BLaER1 (cell line): ENCODE measurements around the gene ADAM23.

Source experiments
- H3K27ac ChIP-seq: shearing (Covaris generic); formaldehyde crosslinking; 2 replicates; pipeline ENCODE4 v1.8.1; 2022
- H3K27me3 ChIP-seq: shearing (Covaris generic); formaldehyde crosslinking; 2 replicates; pipeline ENCODE4 v1.8.1; 2022
- H3K36me3 ChIP-seq: shearing (Covaris generic); formaldehyde crosslinking; 2 replicates; pipeline ENCODE4 v1.8.1; 2022
- H3K4me1 ChIP-seq: shearing (Covaris generic); formaldehyde crosslinking; 2 replicates; pipeline ENCODE4 v1.8.1; 2022
- H3K4me2 ChIP-seq: shearing (Covaris generic); formaldehyde crosslinking; 2 replicates; pipeline ENCODE4 v1.8.1; 2022
- H3K4me3 ChIP-seq: shearing (Covaris generic); formaldehyde crosslinking; 2 replicates; pipeline ENCODE4 v1.8.1; 2022
- H3K9ac ChIP-seq: shearing (Covaris generic); formaldehyde crosslinking; 2 replicates; pipeline ENCODE4 v1.8.1; 2022
- H3K9me3 ChIP-seq: shearing (Covaris generic); formaldehyde crosslinking; 2 replicates; pipeline ENCODE4 v1.8.1; 2022
- H4K20me1 ChIP-seq: shearing (Covaris generic); formaldehyde crosslinking; 2 replicates; pipeline ENCODE4 v1.8.1; 2022
- Cebpa-rat ChIP-seq: shearing (Covaris generic); IDR thresholded peaks from 2 replicates; pipeline ENCODE4 v1.8.1; 2022

The ADAM23 gene

GRCh38 chr2:206464597-206464996, 21.3 kb downstream of the ADAM23 start:
- Histone ChIP-seq H3K4me3 (no peak overlapping the region), H3K27me3 (no peaks in the 10 kb centered on the region), H3K4me1 (peaks cover 17% of the 10 kb centered on the region), H3K27ac (no peak overlapping the region), H3K36me3 (no peaks in the 10 kb centered on the region), H4K20me1 (no peaks in the 10 kb centered on the region), H3K9me3 (peaks cover 9% of the 10 kb centered on the region; the same call in 1 of the 2 replicates), H3K9ac (no peak overlapping the region), H3K4me2 (no peak overlapping the region)
- TF ChIP-seq Cebpa-rat = no peak

- no peak overlapping the region for H3K27ac ChIP-seq
- H3K27me3 ChIP-seq = no peaks in the 10 kb centered on the region
- H3K4me1 ChIP-seq = no peaks in the 10 kb centered on the region
- H3K9me3 ChIP-seq = peaks cover 9% of the 10 kb centered on the region; the same call in 1 of the 2 replicates
- H3K4me3 ChIP-seq = no peak overlapping the region
- no peak overlapping the region for H3K9ac ChIP-seq
- TF ChIP-seq Cebpa-rat = no peak
- H3K36me3 ChIP-seq = no peaks in the 10 kb centered on the region
- no peak overlapping the region for H3K4me2 ChIP-seq
- H4K20me1 ChIP-seq = no peaks in the 10 kb centered on the region
These were observed 28.3 kb downstream of the ADAM23 start for GRCh38 chr2:206471524-206472062.

GRCh38 chr2:206472094-206472493, 28.8 kb downstream of the ADAM23 start:
- TF ChIP-seq Cebpa-rat = no peak
- H3K9me3 ChIP-seq = peaks cover 9% of the 10 kb centered on the region; the same call in 1 of the 2 replicates
- no peak overlapping the region for H3K27ac ChIP-seq
- no peaks in the 10 kb centered on the region for H4K20me1 ChIP-seq
- no peaks in the 10 kb centered on the region for H3K36me3 ChIP-seq
- H3K4me1 ChIP-seq = no peaks in the 10 kb centered on the region
- H3K4me3 ChIP-seq = no peak overlapping the region
- H3K4me2 ChIP-seq = no peak overlapping the region
- H3K9ac ChIP-seq = no peak overlapping the region
- H3K27me3 ChIP-seq = no peaks in the 10 kb centered on the region

GRCh38 chr2:206474099-206474498, 30.8 kb downstream of the ADAM23 start:
- TF ChIP-seq Cebpa-rat = no peak
- Histone ChIP-seq H3K4me2 (no peak overlapping the region), H3K4me3 (no peak overlapping the region), H3K36me3 (no peaks in the 10 kb centered on the region), H3K9me3 (no peaks in the 10 kb centered on the region), H3K27ac (no peak overlapping the region), H4K20me1 (no peaks in the 10 kb centered on the region), H3K9ac (no peak overlapping the region), H3K27me3 (no peaks in the 10 kb centered on the region), H3K4me1 (no peaks in the 10 kb centered on the region)

GRCh38 chr2:206477296-206477695, 34.0 kb downstream of the ADAM23 start:
- Histone ChIP-seq H3K4me2 (no peak overlapping the region), H3K9ac (no peak overlapping the region), H3K4me1 (no peaks in the 10 kb centered on the region), H4K20me1 (no peaks in the 10 kb centered on the region), H3K4me3 (no peak overlapping the region), H3K27ac (no peak overlapping the region), H3K27me3 (no peaks in the 10 kb centered on the region), H3K9me3 (no peaks in the 10 kb centered on the region), H3K36me3 (no peaks in the 10 kb centered on the region)
- TF ChIP-seq Cebpa-rat = no peak

GRCh38 chr2:206478340-206478739, 35.0 kb downstream of the ADAM23 start:
- Histone ChIP-seq H3K27ac (no peak overlapping the region), H3K4me3 (no peak overlapping the region), H3K4me1 (no peaks in the 10 kb centered on the region), H3K36me3 (no peaks in the 10 kb centered on the region), H3K4me2 (no peak overlapping the region), H3K27me3 (no peaks in the 10 kb centered on the region), H3K9me3 (no peaks in the 10 kb centered on the region), H3K9ac (no peak overlapping the region), H4K20me1 (no peaks in the 10 kb centered on the region)
- TF ChIP-seq Cebpa-rat = no peak

GRCh38 chr2:206480161-206480560, 36.8 kb downstream of the ADAM23 start:
- no peak for TF ChIP-seq Cebpa-rat
- Histone ChIP-seq H3K4me2 (no peak overlapping the region), H3K9ac (no peak overlapping the region), H4K20me1 (no peaks in the 10 kb centered on the region), H3K4me1 (no peaks in the 10 kb centered on the region), H3K27ac (no peak overlapping the region), H3K36me3 (no peaks in the 10 kb centered on the region), H3K4me3 (no peak overlapping the region), H3K27me3 (no peaks in the 10 kb centered on the region), H3K9me3 (peaks cover 8% of the 10 kb centered on the region; the same call in 1 of the 2 replicates)

- TF ChIP-seq Cebpa-rat = no peak
- Histone ChIP-seq H3K9ac (no peak overlapping the region), H3K4me1 (no peaks in the 10 kb centered on the region), H3K4me2 (no peak overlapping the region), H3K9me3 (peaks cover 10% of the 10 kb centered on the region; the same call in 1 of the 2 replicates), H3K4me3 (no peak overlapping the region), H4K20me1 (no peaks in the 10 kb centered on the region), H3K36me3 (no peaks in the 10 kb centered on the region), H3K27ac (no peak overlapping the region), H3K27me3 (no peaks in the 10 kb centered on the region)
These were observed 37.3 kb downstream of the ADAM23 start for GRCh38 chr2:206480620-206481019.

- Histone ChIP-seq H3K4me1 (no peaks in the 10 kb centered on the region), H3K27me3 (no peaks in the 10 kb centered on the region), H3K36me3 (no peaks in the 10 kb centered on the region), H3K4me2 (no peak overlapping the region), H3K9me3 (peaks cover 10% of the 10 kb centered on the region; the same call in 1 of the 2 replicates), H3K27ac (no peak overlapping the region), H4K20me1 (no peaks in the 10 kb centered on the region), H3K9ac (no peak overlapping the region), H3K4me3 (no peak overlapping the region)
- TF ChIP-seq Cebpa-rat = no peak
These were observed 37.7 kb downstream of the ADAM23 start for GRCh38 chr2:206481056-206481455.

GRCh38 chr2:206482123-206482522, 38.8 kb downstream of the ADAM23 start:
- peaks cover 10% of the 10 kb centered on the region; the same call in 1 of the 2 replicates for H3K9me3 ChIP-seq
- no peak overlapping the region for H3K4me3 ChIP-seq
- TF ChIP-seq Cebpa-rat = no peak
- H3K4me1 ChIP-seq = no peaks in the 10 kb centered on the region
- H3K27me3 ChIP-seq = no peaks in the 10 kb centered on the region
- H4K20me1 ChIP-seq = no peaks in the 10 kb centered on the region
- H3K9ac ChIP-seq = no peak overlapping the region
- no peak overlapping the region for H3K27ac ChIP-seq
- no peaks in the 10 kb centered on the region for H3K36me3 ChIP-seq
- H3K4me2 ChIP-seq = no peak overlapping the region

GRCh38 chr2:206482633-206483032, 39.3 kb downstream of the ADAM23 start:
- TF ChIP-seq Cebpa-rat = no peak
- Histone ChIP-seq H3K36me3 (no peaks in the 10 kb centered on the region), H4K20me1 (no peaks in the 10 kb centered on the region), H3K27me3 (no peaks in the 10 kb centered on the region), H3K4me1 (no peaks in the 10 kb centered on the region), H3K4me3 (no peak overlapping the region), H3K27ac (no peak overlapping the region), H3K9me3 (peaks cover 10% of the 10 kb centered on the region; the same call in 1 of the 2 replicates), H3K9ac (no peak overlapping the region), H3K4me2 (no peak overlapping the region)
